Femur (tissue), 1 donor: ENCODE results near the gene CDC20B.
"Not testable (repeated sequence)": the region's sequence is repeated elsewhere in the genome, so short reads cannot be mapped to it uniquely, and the experiment has no call there.

Experiments used
- DNase-seq: peaks from one replicate; pipeline ENCODE4 v3.0.0-alpha.2; 2017

The CDC20B gene

GRCh38 chr5:55104036-55104772, 68.8 kb downstream of the CDC20B start:
- DNase-seq: no peak

GRCh38 chr5:55102348-55102747, 70.6 kb downstream of the CDC20B start, which contains the start of gene GZMA:
Gene GZMA, plus strand, starts transcription at chr5:55102646. Its CDS starts 37 bp downstream, at chr5:55102683.
- DNase-seq: no peak

DNA sequence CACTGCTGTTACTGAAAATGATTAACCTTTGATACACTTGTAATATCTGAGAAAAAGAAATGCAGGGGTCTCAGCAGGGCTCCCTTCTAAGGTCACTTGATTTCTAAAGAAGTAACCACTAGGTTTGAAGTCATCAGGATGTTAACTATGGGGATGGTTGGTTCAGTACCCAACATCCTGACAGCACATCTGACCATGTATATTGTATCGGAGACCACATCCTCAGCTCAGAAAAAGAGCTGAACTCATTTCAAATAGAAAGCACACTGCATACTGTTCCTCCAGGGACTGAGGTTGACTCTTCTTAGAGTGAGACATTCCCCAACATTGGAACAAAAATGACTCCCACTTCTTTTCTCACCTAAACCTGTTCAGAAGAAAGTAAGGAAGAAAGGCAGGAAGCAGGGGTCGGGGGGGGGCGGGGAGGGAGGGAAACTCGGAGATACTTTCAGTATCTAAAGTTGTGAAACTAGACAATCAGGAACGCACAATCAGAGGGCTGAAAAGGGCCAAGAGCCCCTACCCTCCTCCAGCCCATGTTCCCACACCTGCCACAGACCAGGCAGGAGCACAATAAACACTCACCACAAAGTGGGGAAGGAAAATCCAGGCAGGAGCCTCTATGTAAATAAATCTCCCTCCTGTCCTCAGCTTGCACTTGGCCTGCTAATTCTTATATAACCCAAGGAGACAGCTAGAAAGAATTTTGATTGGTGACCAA, 71.3 kb downstream of the CDC20B start:
- DNase-seq: no peak

DNA sequence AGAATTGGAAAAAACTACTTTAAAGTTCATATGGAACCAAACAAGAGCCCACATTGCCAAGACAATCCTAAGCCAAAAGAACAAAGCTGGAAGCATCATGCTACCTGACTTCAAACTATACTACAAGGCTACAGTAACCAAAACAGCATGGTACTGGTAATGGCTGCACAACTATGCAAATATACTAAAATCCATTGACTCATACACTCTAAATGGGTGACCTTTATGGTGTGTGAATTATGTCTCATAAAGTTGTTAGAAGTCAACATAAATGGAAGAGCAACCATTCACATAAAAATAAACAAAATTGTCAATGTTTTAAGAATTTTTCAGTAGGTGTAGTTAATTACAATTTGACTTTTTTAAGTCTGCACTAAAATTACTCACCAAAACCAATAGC, 71.8 kb downstream of the CDC20B start:
- not testable (repeated sequence) for DNase-seq

DNA sequence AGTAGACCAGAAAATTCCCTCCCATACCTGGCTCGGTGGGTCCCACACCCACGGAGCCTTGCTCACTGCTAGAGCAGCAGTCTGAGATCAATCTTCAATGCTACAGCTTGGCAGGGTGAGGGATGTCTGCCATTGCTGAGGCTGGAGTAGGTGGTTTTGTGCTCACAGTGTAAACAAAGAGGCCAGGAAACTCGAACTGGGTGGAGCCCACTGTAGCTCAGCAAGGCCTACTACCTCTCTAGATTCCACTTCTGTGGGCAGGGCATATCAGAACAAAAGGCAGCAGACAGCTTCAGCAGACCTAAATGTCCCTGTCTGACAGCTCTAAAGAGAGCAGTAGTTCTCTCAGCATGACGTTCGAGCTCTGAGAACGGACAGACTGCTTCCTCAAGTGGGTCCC, 76.1 kb downstream of the CDC20B start:
- DNase-seq: no peak

- DNase-seq: no peak
Measured at GRCh38 chr5:55096182-55096581, 76.8 kb downstream of the CDC20B start.

DNA sequence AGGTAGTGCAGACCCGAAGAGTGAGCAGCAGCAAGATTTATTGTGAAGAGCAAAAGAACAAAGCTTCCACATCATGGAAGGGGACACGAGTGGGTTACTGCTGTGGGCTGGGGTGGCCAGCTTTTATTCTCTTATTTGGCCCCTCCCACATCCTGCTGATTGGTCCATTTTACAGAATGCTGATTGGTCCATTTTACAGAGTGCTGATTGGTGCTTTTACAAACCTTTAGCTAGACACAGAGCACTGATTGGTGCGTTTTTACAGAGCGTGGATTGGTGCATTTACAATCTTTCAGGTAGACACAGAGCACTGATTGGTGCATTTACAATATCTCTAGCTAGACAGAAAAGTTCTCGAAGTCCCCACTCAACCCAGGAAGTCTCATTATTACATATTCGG, 82.0 kb downstream of the CDC20B start:
- DNase-seq: not testable (repeated sequence)

DNA sequence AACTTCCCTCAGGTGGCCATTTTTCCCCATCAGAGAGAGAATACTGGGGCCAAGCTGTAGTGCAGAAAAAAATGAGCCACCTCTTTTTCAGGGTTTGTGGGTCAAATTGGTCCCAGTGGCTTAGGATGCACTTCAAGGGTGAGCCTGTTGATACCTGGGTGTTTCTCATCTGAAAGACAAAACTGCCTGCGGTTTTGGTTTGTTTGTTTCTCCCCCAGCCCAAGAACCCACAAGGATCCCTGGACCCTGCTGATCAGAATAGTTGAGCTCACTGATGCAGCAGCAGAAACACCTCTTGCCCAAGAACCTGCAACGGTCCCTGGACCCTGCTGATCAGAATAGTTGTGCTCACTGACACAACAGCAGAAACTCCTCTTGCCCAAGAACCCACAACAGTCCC, 83.7 kb downstream of the CDC20B start:
- not testable (repeated sequence) for DNase-seq

DNA sequence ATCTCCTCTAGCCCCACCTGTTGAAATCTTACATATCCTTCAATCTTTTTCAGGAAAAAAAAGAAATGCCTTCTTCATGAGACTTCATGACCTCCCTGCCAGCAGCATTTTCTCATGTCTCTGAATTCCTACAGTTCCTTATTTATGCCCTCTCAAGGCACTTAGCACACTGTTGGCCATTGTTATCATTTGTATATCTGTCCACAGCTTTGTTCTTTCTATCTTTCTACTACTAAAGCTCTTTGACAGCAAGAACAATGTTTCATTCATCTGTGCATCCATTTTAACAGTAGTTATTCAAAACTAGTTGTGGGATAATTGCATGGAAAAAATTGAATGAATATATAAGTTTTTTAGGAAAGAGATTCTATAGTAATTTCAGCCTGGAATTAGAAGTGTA, 91.4 kb downstream of the CDC20B start:
- no peak for DNase-seq

GRCh38 chr5:55073211-55073610, 99.8 kb downstream of the CDC20B start:
- DNase-seq: no peak

DNA sequence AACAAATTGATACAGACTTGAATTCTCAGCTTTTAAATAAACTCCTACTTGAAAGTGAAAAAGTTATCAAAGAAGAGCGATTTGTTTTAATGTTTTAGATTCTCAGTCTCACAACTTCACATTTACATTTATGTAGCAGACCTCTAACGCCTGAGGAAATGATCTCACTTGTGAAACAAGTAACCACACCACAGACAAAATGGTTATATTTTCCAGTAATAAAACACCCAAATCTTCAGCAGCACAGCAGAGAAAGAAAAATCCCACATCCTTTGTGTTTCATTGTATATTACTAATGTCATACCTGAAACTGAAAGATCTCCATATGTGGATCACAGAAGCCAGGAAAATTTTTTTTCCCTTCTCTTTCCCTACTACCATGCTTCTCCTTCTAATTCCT, 100.3 kb downstream of the CDC20B start:
- no peak for DNase-seq

DNA sequence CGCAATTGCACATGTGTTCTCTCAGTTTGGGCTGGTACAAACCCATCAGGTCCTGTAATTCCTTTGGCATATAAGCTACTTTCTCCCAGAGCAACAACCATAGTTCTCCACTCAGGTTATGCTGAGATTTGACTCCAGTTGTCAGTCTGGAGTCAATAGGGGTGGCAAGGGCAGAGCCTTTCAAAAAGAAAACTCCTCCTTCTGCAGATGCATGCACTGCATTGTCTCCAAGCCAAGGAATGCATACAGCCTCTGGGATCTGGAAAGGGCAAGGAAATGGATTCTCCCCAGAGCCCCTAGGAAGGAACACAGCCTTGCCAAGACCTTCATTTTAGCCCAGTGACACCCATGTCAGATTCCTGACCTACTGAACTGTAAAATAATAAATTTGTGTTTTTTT, 101.6 kb downstream of the CDC20B start:
- no peak for DNase-seq

DNA sequence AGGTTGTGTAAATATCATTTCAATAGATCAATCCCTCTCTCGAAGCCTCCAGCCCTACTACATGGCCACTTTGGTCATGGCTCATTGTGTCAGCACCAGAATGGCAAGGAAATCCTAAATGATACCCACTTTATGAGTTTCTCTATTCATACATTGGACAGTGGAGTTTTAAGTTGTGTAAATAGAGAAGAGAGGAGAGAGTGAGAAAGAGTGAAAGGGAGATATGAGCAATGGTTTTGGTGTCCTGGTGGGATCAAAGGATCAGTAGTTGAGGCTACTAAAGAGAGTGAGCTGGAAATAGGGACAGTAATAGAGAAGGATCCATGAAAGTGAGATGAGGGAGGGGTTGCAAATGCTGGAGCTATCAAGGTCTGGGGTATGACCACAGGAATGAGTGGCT, 102.0 kb downstream of the CDC20B start:
- no peak for DNase-seq

GRCh38 chr5:55066277-55066676, 106.7 kb downstream of the CDC20B start:
- DNase-seq: no peak

- no peak for DNase-seq
Measured at GRCh38 chr5:55064523-55064922, 108.5 kb downstream of the CDC20B start.

GRCh38 chr5:55063899-55064298, 109.1 kb downstream of the CDC20B start:
- DNase-seq: no peak

- DNase-seq: no peak
Measured at GRCh38 chr5:55063220-55063863, 109.6 kb downstream of the CDC20B start.
